ENCODE measurements around the gene RRP8. TPM values are rescaled to one million over a fixed set of nuclear protein-coding genes. Genes with fewer than 3 reads are reported as not detected.

RRP8 gene
- total and polyA plus RNA-seq, 2 experiments from 2014 or later, result 15.3 to 26.1 TPM

DNA sequence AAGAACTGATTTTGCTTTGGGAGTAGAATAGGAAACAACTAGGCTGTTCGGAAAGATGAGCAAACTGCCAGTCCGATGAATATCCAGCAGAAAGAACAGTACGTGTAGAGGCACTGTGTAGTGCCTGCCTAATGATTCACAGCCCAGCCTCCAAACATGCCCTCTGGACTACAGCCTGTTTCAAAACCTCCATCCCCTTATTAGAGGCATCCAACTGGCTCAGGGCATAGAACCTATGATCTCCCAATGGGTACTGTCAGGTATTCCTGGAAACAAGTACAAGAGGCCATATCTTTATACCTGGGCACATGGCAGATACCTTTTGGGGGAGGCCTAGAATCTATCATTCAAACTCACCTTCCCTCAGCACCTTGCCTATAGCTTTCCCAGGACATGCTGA, 4.9 kb downstream of the RRP8 start:
- 88% methylated on average over 3 of the region's 3 CpGs for WGBS (ENCODE audit: low lambda C conversion rate, missing lambda C conversion rate)
- TF ChIP-seq EZH2phosphoT487 (IDR thresholded peaks at IDR 0.05; ENCODE audit: low read depth, severe bottlenecking, unreplicated experiment) (no peak), EZH2 (IDR thresholded peaks at IDR 0.05; ENCODE audit: borderline replicate concordance) (no peak), CTCF (IDR thresholded peaks at IDR 0.05; ENCODE audit: poor library complexity) (no peak)
- Histone ChIP-seq H2AFZ (no peak overlapping the region), H3K4me2 (no peak overlapping the region), H3K79me2 (peaks cover 44% of the 10 kb centered on the region), H3K27me3 (no peaks in the 10 kb centered on the region), H3K36me3 (replicated peaks; ENCODE audit: insufficient read depth, low read depth) (no peaks in the 10 kb centered on the region), H3K4me3 (no peak overlapping the region), H3K4me1 (ENCODE audit: insufficient read depth) (peaks cover 17% of the 10 kb centered on the region), H3K9me3 (ENCODE audit: low read depth) (no peaks in the 10 kb centered on the region), H3K9me2 (replicated peaks; ENCODE audit: insufficient read depth) (no peaks in the 10 kb centered on the region), H4K20me1 (ENCODE audit: insufficient read depth, poor library complexity, severe bottlenecking) (no peaks in the 10 kb centered on the region), H3K27ac (peak overlapping the region; percentile 37)
- DNase-seq (ENCODE audit: low spot score), result peak; percentile 33

- no peak overlapping the region for H3K4me3 ChIP-seq
- no peaks in the 10 kb centered on the region for H3K36me3 ChIP-seq (replicated peaks; ENCODE audit: insufficient read depth, low read depth)
- H2AFZ ChIP-seq, result no peak overlapping the region
- peaks cover 24% of the 10 kb centered on the region for H3K79me2 ChIP-seq
- no peak overlapping the region for H3K4me2 ChIP-seq
- 79% methylated on average over 5 of the region's 5 CpGs for WGBS (ENCODE audit: low lambda C conversion rate, missing lambda C conversion rate)
- H3K9me2 ChIP-seq (replicated peaks; ENCODE audit: insufficient read depth), result no peaks in the 10 kb centered on the region
- H3K4me1 ChIP-seq (ENCODE audit: insufficient read depth), result peaks cover 4% of the 10 kb centered on the region
- no peak for TF ChIP-seq EZH2phosphoT487 (IDR thresholded peaks at IDR 0.05; ENCODE audit: low read depth, severe bottlenecking, unreplicated experiment)
- TF ChIP-seq CTCF (IDR thresholded peaks at IDR 0.05; ENCODE audit: poor library complexity), result no peak
- TF ChIP-seq EZH2 (IDR thresholded peaks at IDR 0.05; ENCODE audit: borderline replicate concordance), result no peak
- H3K9me3 ChIP-seq (ENCODE audit: low read depth), result no peaks in the 10 kb centered on the region
- no peaks in the 10 kb centered on the region for H3K27me3 ChIP-seq
- no peak overlapping the region for H3K27ac ChIP-seq
- no peak for DNase-seq (ENCODE audit: low spot score)
- no peaks in the 10 kb centered on the region for H4K20me1 ChIP-seq (ENCODE audit: insufficient read depth, poor library complexity, severe bottlenecking)
Observed at GRCh38 chr11:6596239-6596877, 7.1 kb downstream of the RRP8 start.

- Histone ChIP-seq H3K9me2 (replicated peaks; ENCODE audit: insufficient read depth) (no peaks in the 10 kb centered on the region), H3K27me3 (no peaks in the 10 kb centered on the region), H2AFZ (no peak overlapping the region), H3K9me3 (ENCODE audit: low read depth) (no peaks in the 10 kb centered on the region), H3K4me3 (no peak overlapping the region), H3K36me3 (replicated peaks; ENCODE audit: insufficient read depth, low read depth) (no peaks in the 10 kb centered on the region), H4K20me1 (ENCODE audit: insufficient read depth, poor library complexity, severe bottlenecking) (no peaks in the 10 kb centered on the region), H3K79me2 (peaks cover 5% of the 10 kb centered on the region), H3K27ac (no peak overlapping the region), H3K4me2 (no peak overlapping the region), H3K4me1 (ENCODE audit: insufficient read depth) (peaks cover 4% of the 10 kb centered on the region)
- no peak for DNase-seq (ENCODE audit: low spot score)
- no peak for TF ChIP-seq EZH2 (IDR thresholded peaks at IDR 0.05; ENCODE audit: borderline replicate concordance)
- TF ChIP-seq EZH2phosphoT487 (IDR thresholded peaks at IDR 0.05; ENCODE audit: low read depth, severe bottlenecking, unreplicated experiment), result no peak
- no peak for TF ChIP-seq CTCF (IDR thresholded peaks at IDR 0.05; ENCODE audit: poor library complexity)
- WGBS (ENCODE audit: low lambda C conversion rate, missing lambda C conversion rate), result 84% methylated on average over 3 of the region's 3 CpGs
Observed at GRCh38 chr11:6594142-6594768, 9.2 kb downstream of the RRP8 start.
